GM23248 (cell line): Measurements from ENCODE around the gene MYH9. TPM values are rescaled to one million over a fixed set of nuclear protein-coding genes. Genes with fewer than 3 reads are reported as not detected.

Experiments used
- DNase-seq: peaks from one replicate; pipeline ENCODE4 v3.0.0-alpha.2; 2015
- H2AFZ ChIP-seq: fragments of 200-600 bp; sonication (generic); 2 replicates; pipeline ENCODE4 v1.6.1; 2016; ENCODE audit warnings: antibody characterized with exemption
- H3F3A ChIP-seq: fragments of 200-600 bp; sonication (generic); 2 replicates; pipeline ENCODE4 v1.6.1; 2016; ENCODE audit warnings: mild to moderate bottlenecking, antibody characterized with exemption, mixed run types; ENCODE audit not compliant: insufficient read depth
- H3K27ac ChIP-seq: fragments of 200-600 bp; sonication (generic); 2 replicates; pipeline ENCODE4 v1.5.1; 2016; ENCODE audit warnings: mild to moderate bottlenecking
- H3K27me3 ChIP-seq: fragments of 200-600 bp; sonication (generic); replicated peaks from 2 replicates; pipeline ENCODE4 v1.6.1; 2016; ENCODE audit warnings: mild to moderate bottlenecking; ENCODE audit not compliant: insufficient read depth
- H3K36me3 ChIP-seq: fragments of 200-600 bp; sonication (generic); 2 replicates; pipeline ENCODE4 v1.6.1; 2016; ENCODE audit warnings: low read depth, mild to moderate bottlenecking
- H3K4me1 ChIP-seq: fragments of 200-600 bp; sonication (generic); 2 replicates; pipeline ENCODE4 v1.6.1; 2016; ENCODE audit warnings: mild to moderate bottlenecking; ENCODE audit not compliant: insufficient read depth
- H3K4me2 ChIP-seq: fragments of 200-600 bp; sonication (generic); one replicate; pipeline ENCODE4 v1.6.1; 2016; ENCODE audit warnings: mild to moderate bottlenecking; ENCODE audit not compliant: unreplicated experiment
- H3K4me3 ChIP-seq: fragments of 200-600 bp; sonication (generic); 2 replicates; pipeline ENCODE4 v1.5.1; 2016; ENCODE audit warnings: mild to moderate bottlenecking
- H3K79me2 ChIP-seq: fragments of 200-600 bp; sonication (generic); 2 replicates; pipeline ENCODE4 v1.6.1; 2016; ENCODE audit warnings: mild to moderate bottlenecking; ENCODE audit not compliant: insufficient read depth
- H3K9ac ChIP-seq: fragments of 200-600 bp; sonication (generic); 2 replicates; pipeline ENCODE4 v1.6.1; 2016; ENCODE audit warnings: mild to moderate bottlenecking
- H3K9me2 ChIP-seq: fragments of 200-600 bp; sonication (generic); 2 replicates; pipeline ENCODE4 v1.6.1; 2016; ENCODE audit warnings: mixed run types, mild to moderate bottlenecking, moderate library complexity; ENCODE audit not compliant: insufficient read depth
- H3K9me3 ChIP-seq: fragments of 200-600 bp; sonication (generic); one replicate; pipeline ENCODE4 v1.6.1; 2017; ENCODE audit warnings: low read depth
- H4K20me1 ChIP-seq: fragments of 200-600 bp; sonication (generic); 2 replicates; pipeline ENCODE4 v1.6.0; 2016; ENCODE audit not compliant: insufficient read depth
- EZH2 ChIP-seq: fragments of 200-600 bp; sonication (generic); IDR thresholded peaks from 2 replicates; pipeline ENCODE4 v1.6.1; 2018; ENCODE audit warnings: antibody characterized with exemption, mild to moderate bottlenecking; ENCODE audit not compliant: insufficient read depth, poor library complexity, severe bottlenecking
- EZH2phosphoT487 ChIP-seq: fragments of 200-600 bp; sonication (generic); IDR thresholded peaks from 2 replicates; pipeline ENCODE4 v1.6.1; 2018; ENCODE audit warnings: antibody characterized with exemption, moderate library complexity, mild to moderate bottlenecking, low read depth; ENCODE audit not compliant: insufficient read depth
- WGBS, 2 experiments: methylation state at CpG; one replicate each; pipeline ENCODE4 v1.1.6; 2015 to 2017; ENCODE audit warnings: low lambda C conversion rate in 2 of 2, low coverage in 1 of 2; ENCODE audit errors: missing lambda C conversion rate in 2 of 2; 5-methylcytosine and 5-hydroxymethylcytosine counted together
- in situ Hi-C: fragments of 300-500 bp; cut with MboI; formaldehyde crosslinking; loops from 2 replicates; pipeline ENCODE4 v1.15.0; 2020
- polyA plus RNA-seq: library from polyadenylated mRNA; unstranded; fragments of >200 nt; fragmentation: Nextera tagmentation; extraction: Ambion mirVana; gene quantifications from 2 replicates; pipeline ENCODE4 v1.2.1, GENCODE V29; 2016
- total RNA-seq: library from RNA; depleted of rRNA; stranded (reverse); fragments of >200 nt; shearing (Covaris generic); gene quantifications from 2 replicates; pipeline ENCODE4 v1.2.3, GENCODE V29; 2014

Gene MYH9
- total and polyA plus RNA-seq, 2 experiments from 2014 or later, result 287 to 420 TPM

DNA sequence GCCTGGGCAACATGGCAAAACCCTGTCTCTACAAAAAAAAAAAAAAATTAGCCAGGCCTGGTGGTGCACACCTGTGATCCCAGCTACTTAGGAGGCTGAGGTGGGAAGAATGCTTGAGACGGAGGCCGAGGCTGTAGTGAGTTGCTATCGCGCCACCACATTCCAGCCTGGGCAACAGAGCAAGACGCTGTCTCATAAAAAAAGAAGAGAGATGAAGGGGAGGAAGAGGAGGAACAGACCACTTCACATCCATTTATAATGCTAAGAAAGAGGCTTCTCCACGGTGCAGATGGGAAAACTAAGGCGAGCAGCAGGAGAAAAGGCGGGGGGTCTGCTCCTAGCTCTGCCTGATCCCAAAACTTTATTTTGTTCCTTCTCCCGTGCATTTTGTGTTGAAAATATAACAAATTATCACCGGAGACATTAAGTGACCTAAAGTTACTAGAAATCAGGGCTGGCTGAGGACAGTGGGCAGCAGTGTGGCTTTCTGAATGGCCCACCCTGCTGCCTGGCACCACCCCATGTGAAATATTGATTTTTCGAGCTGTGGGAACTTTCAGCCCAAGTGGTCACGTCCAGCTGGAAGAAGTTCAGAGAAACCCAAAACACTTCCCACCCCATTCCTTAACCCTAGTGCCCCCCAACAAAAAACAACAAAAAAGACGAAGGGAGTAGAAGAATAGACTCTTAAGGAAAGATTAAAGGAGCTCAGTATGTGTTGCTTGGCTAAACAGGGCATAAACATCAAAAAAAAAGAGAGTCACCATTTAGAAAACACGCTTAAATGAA, 9.5 kb downstream of the MYH9 start:
- Histone ChIP-seq H3K4me2 (no peak overlapping the region), H3F3A (peaks cover 65% of the 10 kb centered on the region), H3K36me3 (peaks cover 9% of the 10 kb centered on the region; the same call in 1 of the 2 replicates), H3K9me3 (no peaks in the 10 kb centered on the region), H3K9ac (no peak overlapping the region; the same call in 1 of the 2 replicates), H3K4me1 (peaks cover 44% of the 10 kb centered on the region), H3K4me3 (no peak overlapping the region), H3K79me2 (peaks cover 100% of the 10 kb centered on the region), H3K9me2 (no peaks in the 10 kb centered on the region), H2AFZ (no peak overlapping the region), H3K27me3 (no peaks in the 10 kb centered on the region), H3K27ac (peak overlapping the region; percentile 48), H4K20me1 (peaks cover 23% of the 10 kb centered on the region)
- 58 to 66% methylated on average over 14 of the region's 14 CpGs for WGBS, 2 experiments
- in situ Hi-C loops, result no loop called here
- TF ChIP-seq EZH2 (no peak), EZH2phosphoT487 (no peak)
- DNase-seq, result no peak

DNA sequence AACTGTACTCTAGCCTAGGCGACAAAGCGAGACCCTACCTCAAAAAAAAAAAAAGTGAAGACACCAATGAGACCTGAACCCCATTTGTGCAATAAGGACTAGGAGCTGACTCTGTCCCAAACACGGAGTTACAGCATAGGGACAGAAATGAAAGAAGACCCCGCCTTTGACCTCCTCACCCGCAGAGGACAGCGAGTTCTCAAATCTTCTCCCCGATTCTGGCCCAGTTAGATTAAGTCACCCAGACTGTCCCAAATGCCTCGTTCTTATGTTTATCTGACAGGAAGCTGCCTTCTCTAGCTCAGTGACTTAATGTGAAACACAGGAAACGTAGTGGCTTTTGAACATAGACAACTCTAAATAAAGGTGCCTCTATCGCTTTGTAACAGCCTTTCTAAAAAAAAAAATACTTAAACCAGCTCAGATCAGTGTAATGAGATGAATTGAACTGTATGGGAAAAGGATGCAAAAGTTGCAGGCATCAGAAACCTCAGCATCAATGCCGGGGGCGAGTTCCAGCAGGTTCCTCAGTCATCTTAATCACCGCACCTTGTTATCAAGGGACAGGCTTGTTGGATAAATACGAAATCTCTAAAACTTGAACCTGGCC, 10.6 kb downstream of the MYH9 start:
- H3K36me3 ChIP-seq, result peaks cover 9% of the 10 kb centered on the region; the same call in 1 of the 2 replicates
- DNase-seq, result no peak
- H3K9me3 ChIP-seq, result no peaks in the 10 kb centered on the region
- no peak overlapping the region for H2AFZ ChIP-seq
- peaks cover 100% of the 10 kb centered on the region for H3K79me2 ChIP-seq
- no peak overlapping the region for H3K27ac ChIP-seq
- H3K9ac ChIP-seq, result no peak overlapping the region
- WGBS, 2 experiments, result 96 to 97% methylated on average over 14 of the region's 14 CpGs
- peaks cover 60% of the 10 kb centered on the region for H3F3A ChIP-seq
- H3K9me2 ChIP-seq, result no peaks in the 10 kb centered on the region
- in situ Hi-C loops, result no loop called here
- peaks cover 46% of the 10 kb centered on the region for H3K4me1 ChIP-seq
- no peak overlapping the region for H3K4me2 ChIP-seq
- no peak overlapping the region for H3K4me3 ChIP-seq
- no peaks in the 10 kb centered on the region for H3K27me3 ChIP-seq
- TF ChIP-seq EZH2phosphoT487, result no peak
- TF ChIP-seq EZH2, result no peak
- H4K20me1 ChIP-seq, result peaks cover 17% of the 10 kb centered on the region

DNA sequence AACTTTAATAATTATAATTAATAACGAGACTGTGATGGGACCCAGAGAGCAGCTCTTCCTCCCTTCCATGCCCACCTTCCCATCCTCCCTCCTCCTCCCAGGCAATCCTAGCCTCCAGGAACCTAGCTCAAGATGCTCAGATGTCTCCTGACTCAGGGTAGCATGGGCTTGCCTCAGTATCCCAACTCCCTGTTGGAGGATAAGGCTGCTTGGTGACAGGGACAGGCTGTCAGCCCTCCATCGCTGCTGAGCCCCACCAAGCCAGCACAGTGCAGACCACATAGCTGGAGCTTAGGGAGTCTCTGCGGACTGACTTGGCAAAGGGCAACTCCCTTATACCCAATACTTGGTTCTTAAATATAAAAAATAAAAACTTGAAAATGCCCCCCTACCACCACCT, 11.5 kb downstream of the MYH9 start:
- H3K36me3 ChIP-seq, result peaks cover 9% of the 10 kb centered on the region; the same call in 1 of the 2 replicates

DNA sequence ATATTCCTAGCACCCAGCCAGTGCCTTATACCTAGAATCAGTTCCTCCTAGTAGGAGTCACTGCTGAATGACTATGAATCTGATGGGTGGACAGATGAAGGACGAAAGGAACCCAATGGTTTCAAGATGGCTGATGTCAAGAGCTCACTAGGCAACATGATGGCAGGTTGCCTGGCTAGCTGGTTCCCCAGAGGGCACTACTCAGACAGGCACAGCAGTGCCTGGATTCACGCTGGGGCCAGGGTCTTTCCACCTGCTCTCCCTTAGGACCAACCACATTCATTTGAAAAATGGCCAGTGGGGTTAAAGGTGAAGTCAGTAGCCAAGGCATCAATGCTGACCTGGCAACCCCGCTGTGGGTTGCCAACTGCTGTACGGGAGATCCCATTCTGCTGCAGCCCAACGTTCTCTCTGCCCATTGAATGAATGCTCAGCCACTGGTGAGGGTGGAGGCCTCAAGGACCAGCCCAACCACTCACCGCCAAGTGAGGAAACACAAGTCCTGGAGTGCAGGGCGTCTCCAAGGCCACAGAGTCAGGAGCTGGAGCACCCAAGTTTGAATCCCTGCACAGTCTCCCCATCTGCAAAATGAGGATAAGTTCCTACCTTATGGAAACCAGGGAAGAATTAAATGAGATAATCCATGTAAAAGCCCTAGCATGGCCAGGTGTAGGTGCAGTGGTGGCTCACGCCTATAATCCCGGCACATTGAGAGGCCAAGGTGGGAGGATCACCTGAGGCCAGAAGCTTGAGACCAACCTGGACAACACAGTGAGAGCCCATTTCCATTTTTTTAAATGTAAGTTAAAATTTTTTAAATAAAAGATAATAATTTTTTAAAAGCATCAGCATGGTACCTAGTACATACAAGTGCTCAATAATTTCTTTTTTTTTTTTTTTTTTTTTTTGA, 12.4 kb downstream of the MYH9 start:
- Histone ChIP-seq H3K27ac (peak overlapping the region; percentile 61), H3K4me1 (peaks cover 59% of the 10 kb centered on the region), H2AFZ (no peak overlapping the region), H3K9me3 (no peaks in the 10 kb centered on the region), H3F3A (peaks cover 58% of the 10 kb centered on the region), H3K79me2 (peaks cover 100% of the 10 kb centered on the region), H3K4me3 (no peak overlapping the region), H3K36me3 (peaks cover 9% of the 10 kb centered on the region; the same call in 1 of the 2 replicates), H4K20me1 (peaks cover 26% of the 10 kb centered on the region), H3K9ac (peak overlapping the region; percentile 27; the same call in 1 of the 2 replicates), H3K9me2 (no peaks in the 10 kb centered on the region), H3K27me3 (no peaks in the 10 kb centered on the region), H3K4me2 (peak overlapping the region; percentile 22)
- WGBS, 2 experiments, result 62 to 63% methylated on average over 9 of the region's 9 CpGs
- TF ChIP-seq EZH2phosphoT487, result no peak
- no peak for TF ChIP-seq EZH2
- in situ Hi-C loops, result no loop called here
- peak; percentile 39 for DNase-seq

More for the DNA sequence above, 11.5 kb downstream of the MYH9 start:
- Histone ChIP-seq H4K20me1 (peaks cover 21% of the 10 kb centered on the region), H3K4me3 (no peak overlapping the region), H2AFZ (no peak overlapping the region), H3K9me3 (no peaks in the 10 kb centered on the region), H3K4me1 (peaks cover 54% of the 10 kb centered on the region), H3K9me2 (no peaks in the 10 kb centered on the region), H3K27ac (no peak overlapping the region), H3K9ac (no peak overlapping the region), H3K4me2 (no peak overlapping the region), H3K27me3 (no peaks in the 10 kb centered on the region), H3K79me2 (peaks cover 100% of the 10 kb centered on the region), H3F3A (peaks cover 59% of the 10 kb centered on the region)
- 96 to 100% methylated on average over 3 of the region's 3 CpGs for WGBS, 2 experiments
- no peak for DNase-seq
- TF ChIP-seq EZH2, result no peak
- no peak for TF ChIP-seq EZH2phosphoT487
- in situ Hi-C loops, result no loop called here
